Prostate gland (tissue), 2 donors: ENCODE results near the gene SORBS2. TPM values are rescaled to one million over a fixed set of nuclear protein-coding genes. Genes with fewer than 3 reads are reported as not detected.

Experiments
- DNase-seq: peaks from one replicate; pipeline ENCODE4 v3.0.0-alpha.2; 2019; ENCODE audit warnings: low spot score
- H3K27ac ChIP-seq, 2 donors: fragments of 200-600 bp; sonication (generic); 2 replicates each; pipeline ENCODE4 v1.5.1; 2017 to 2019
- H3K27me3 ChIP-seq: fragments of 200-600 bp; sonication (generic); replicated peaks from 2 replicates; pipeline ENCODE4 v1.5.1; 2019; ENCODE audit not compliant: insufficient read depth
- H3K36me3 ChIP-seq, 2 donors: fragments of 200-600 bp; sonication (generic); 1 replicate in 1 of 2; 2 replicates in 1 of 2; pipeline versions ENCODE4 v1.5.1 to v1.8.1; 2017 to 2019
- H3K4me1 ChIP-seq: fragments of 200-600 bp; sonication (generic); replicated peaks from 2 replicates; pipeline ENCODE4 v1.5.1; 2019
- H3K4me3 ChIP-seq, 2 donors: fragments of 200-600 bp; sonication (generic); 2 replicates each; pipeline ENCODE4 v1.5.1; 2017 to 2019
- H3K9me3 ChIP-seq: fragments of 200-600 bp; sonication (generic); 2 replicates; pipeline ENCODE4 v1.5.1; 2017
- POLR2A ChIP-seq: fragments of 450-650 bp; IDR thresholded peaks from one replicate; pipeline ENCODE4 v1.6.1; 2016; ENCODE audit warnings: antibody characterized with exemption, mild to moderate bottlenecking
- POLR2AphosphoS5 ChIP-seq: sonication (generic); formaldehyde crosslinking; IDR thresholded peaks from one replicate; pipeline ENCODE4 v1.6.1; 2017; ENCODE audit warnings: antibody characterized with exemption
- WGBS: methylation state at CpG from one replicate; pipeline ENCODE4 v1.1.5; 2018; 5-methylcytosine and 5-hydroxymethylcytosine counted together
- intact Hi-C: fragments of 100-400 bp; cut with DNase I; formaldehyde crosslinking; loops from one replicate; pipeline ENCODE4 v1.14.2; 2022
- total RNA-seq, 2 donors: library from RNA; depleted of rRNA; stranded (reverse); fragments of >200 nt; gene quantifications; one replicate each; pipeline ENCODE4 v1.1.0, GENCODE V29; 2016
- TF ChIP-seq, protein P1 (sequence below), 4 experiments: fragments of 200-600 bp in 2 of 4; fragments of 450-650 bp in 2 of 4; sonication (generic) in 2 of 4; IDR thresholded peaks; 1 replicate in 3 of 4; 2 replicates in 1 of 4; pipeline ENCODE4 v1.5.1; 2016 to 2019; ENCODE audit warnings: antibody characterized with exemption in 4 of 4, mild to moderate bottlenecking in 2 of 4, moderate library complexity in 2 of 4

Gene SORBS2
- total RNA-seq, 2 donors from 2014 or later = 175 to 242 TPM

GRCh38 chr4:185719500-185719858 lies 92.5 kb downstream of the SORBS2 start:
- no peak for DNase-seq
- Histone ChIP-seq H3K4me3 (no peak overlapping the region), H3K36me3 (no peaks in the 10 kb centered on the region), H3K9me3 (no peaks in the 10 kb centered on the region), H3K4me1 (peaks cover 6% of the 10 kb centered on the region), H3K27ac (no peak overlapping the region), H3K27me3 (no peaks in the 10 kb centered on the region)
- WGBS = 77% methylated on average over 3 of the region's 3 CpGs
- intact Hi-C loops = no loop called here
- TF ChIP-seq POLR2A = no peak
- TF ChIP-seq, protein P1, sequence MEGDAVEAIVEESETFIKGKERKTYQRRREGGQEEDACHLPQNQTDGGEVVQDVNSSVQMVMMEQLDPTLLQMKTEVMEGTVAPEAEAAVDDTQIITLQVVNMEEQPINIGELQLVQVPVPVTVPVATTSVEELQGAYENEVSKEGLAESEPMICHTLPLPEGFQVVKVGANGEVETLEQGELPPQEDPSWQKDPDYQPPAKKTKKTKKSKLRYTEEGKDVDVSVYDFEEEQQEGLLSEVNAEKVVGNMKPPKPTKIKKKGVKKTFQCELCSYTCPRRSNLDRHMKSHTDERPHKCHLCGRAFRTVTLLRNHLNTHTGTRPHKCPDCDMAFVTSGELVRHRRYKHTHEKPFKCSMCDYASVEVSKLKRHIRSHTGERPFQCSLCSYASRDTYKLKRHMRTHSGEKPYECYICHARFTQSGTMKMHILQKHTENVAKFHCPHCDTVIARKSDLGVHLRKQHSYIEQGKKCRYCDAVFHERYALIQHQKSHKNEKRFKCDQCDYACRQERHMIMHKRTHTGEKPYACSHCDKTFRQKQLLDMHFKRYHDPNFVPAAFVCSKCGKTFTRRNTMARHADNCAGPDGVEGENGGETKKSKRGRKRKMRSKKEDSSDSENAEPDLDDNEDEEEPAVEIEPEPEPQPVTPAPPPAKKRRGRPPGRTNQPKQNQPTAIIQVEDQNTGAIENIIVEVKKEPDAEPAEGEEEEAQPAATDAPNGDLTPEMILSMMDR (IDR thresholded peaks at IDR 0.05) = no peak
- TF ChIP-seq POLR2AphosphoS5 = no peak

DNA sequence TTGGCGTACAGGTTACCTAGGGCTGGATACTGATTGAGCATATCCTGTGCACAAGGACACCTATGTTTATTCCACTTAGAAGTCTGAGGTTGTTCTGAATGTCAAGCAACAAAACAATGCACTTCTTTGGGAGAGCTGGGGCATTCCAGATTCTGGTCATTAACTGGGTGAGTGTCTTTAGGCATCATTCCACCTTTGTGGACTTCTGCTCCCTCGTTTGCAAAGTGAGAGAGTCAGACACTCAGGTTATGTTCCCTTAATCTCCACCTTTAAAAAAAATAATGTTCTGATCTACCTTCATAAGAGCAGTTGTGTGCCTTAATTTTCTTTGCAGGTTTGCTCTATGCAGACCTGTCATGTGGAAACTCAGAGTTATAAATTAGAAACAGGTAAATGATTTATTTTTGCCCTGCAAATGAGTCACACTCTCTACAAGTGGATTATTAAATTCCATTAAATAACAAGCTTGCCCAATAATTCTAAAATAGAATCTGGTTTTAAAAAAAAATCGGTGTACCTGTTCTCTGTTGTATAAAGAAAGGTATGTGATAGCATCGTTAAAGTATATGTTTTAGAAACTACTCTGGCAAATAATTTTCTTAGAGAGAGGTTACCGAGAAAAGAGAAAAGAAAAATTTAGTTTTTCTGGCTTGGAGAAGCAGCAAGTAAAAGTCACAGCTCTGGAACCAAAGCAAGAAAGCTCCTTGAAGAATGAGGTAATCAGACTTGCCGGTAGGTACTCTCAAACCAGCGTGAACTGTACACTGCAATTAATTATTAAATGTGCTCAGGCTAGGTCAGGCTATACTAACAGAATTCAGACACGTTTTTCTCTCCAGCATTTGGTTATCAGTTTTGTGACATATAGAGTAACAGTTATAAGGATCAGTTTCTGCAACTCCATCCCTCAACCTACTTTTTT lies 93.2 kb downstream of the SORBS2 start:
- intact Hi-C loops = no loop called here
- Histone ChIP-seq H3K4me1 (peaks cover 6% of the 10 kb centered on the region), H3K4me3 (no peak overlapping the region), H3K27me3 (no peaks in the 10 kb centered on the region), H3K9me3 (no peaks in the 10 kb centered on the region), H3K27ac (no peak overlapping the region), H3K36me3 (no peaks in the 10 kb centered on the region)
- WGBS = 42% methylated on average over 8 of the region's 8 CpGs
- DNase-seq = no peak
- TF ChIP-seq POLR2AphosphoS5 = no peak
- TF ChIP-seq, protein P1 (IDR thresholded peaks at IDR 0.05) = no peak
- TF ChIP-seq POLR2A = no peak

DNA sequence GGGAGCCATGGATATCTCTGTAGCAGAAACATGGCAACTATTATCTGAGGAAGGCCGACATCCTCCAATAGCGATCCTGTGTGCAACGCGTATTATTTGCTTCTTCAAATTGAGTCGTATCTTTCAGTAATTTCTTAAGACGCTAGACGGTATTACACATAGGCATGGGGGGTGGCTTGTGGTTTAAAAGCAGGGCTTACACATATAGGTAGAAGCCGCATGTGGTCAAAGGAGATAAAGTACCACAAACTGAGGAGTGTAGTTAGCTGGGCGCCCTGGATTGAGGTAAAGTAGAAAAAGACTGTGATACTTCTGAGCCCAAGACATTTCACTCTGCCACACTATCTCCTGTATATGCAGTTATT lies 94.6 kb downstream of the SORBS2 start:
- 85% methylated on average over 9 of the region's 9 CpGs for WGBS
- H3K36me3 ChIP-seq = no peaks in the 10 kb centered on the region
- H3K4me3 ChIP-seq = no peak overlapping the region
- no peaks in the 10 kb centered on the region for H3K27me3 ChIP-seq
- DNase-seq = no peak
- TF ChIP-seq POLR2AphosphoS5 = no peak
- no peak for TF ChIP-seq POLR2A
- TF ChIP-seq, protein P1 (IDR thresholded peaks at IDR 0.05) = no peak
- H3K27ac ChIP-seq = no peak overlapping the region
- peaks cover 6% of the 10 kb centered on the region for H3K4me1 ChIP-seq
- H3K9me3 ChIP-seq = no peaks in the 10 kb centered on the region
- intact Hi-C loops = no loop called here

- WGBS = 87% methylated on average over 15 of the region's 15 CpGs
- TF ChIP-seq, protein P1 (IDR thresholded peaks at IDR 0.05) = no peak
- TF ChIP-seq POLR2A = no peak
- no peak for TF ChIP-seq POLR2AphosphoS5
- Histone ChIP-seq H3K27me3 (no peaks in the 10 kb centered on the region), H3K27ac (no peak overlapping the region), H3K4me3 (no peak overlapping the region), H3K36me3 (no peaks in the 10 kb centered on the region), H3K9me3 (no peaks in the 10 kb centered on the region), H3K4me1 (peaks cover 6% of the 10 kb centered on the region)
- intact Hi-C loops = no loop called here
- no peak for DNase-seq
These were observed 95.2 kb downstream of the SORBS2 start for GRCh38 chr4:185716577-185717376.
